Measurements from ENCODE around the gene TANGO2. TPM values are rescaled to one million over a fixed set of nuclear protein-coding genes. Genes with fewer than 3 reads are reported as not detected.

The TANGO2 gene
- total RNA-seq, 1 donor from 2014 or later, result 30.0 TPM

- Mint-ChIP-seq H3K27ac (no peak overlapping the region), H3K36me3 (ENCODE audit: low read depth) (no peaks in the 10 kb centered on the region), H3K4me3 (ENCODE audit: low read depth) (no peak overlapping the region), H3K4me1 (ENCODE audit: low read depth) (no peaks in the 10 kb centered on the region), H3K9me3 (no peaks in the 10 kb centered on the region), H3K27me3 (ENCODE audit: low read depth) (no peaks in the 10 kb centered on the region)
- intact Hi-C loops (cut with micrococcal nuclease), result no loop called here
- DNase-seq (ENCODE audit: low spot score), result no peak
These were observed 42.2 kb upstream of the TANGO2 start for GRCh38 chr22:19978748-19979147.

- H3K4me3 Mint-ChIP-seq (ENCODE audit: low read depth), result no peak overlapping the region
- no peaks in the 10 kb centered on the region for H3K4me1 Mint-ChIP-seq (ENCODE audit: low read depth)
- no peak overlapping the region for H3K27ac Mint-ChIP-seq
- intact Hi-C loops (cut with micrococcal nuclease), result no loop called here
- no peak for DNase-seq (ENCODE audit: low spot score)
- peaks cover under 1% of the 10 kb centered on the region for H3K27me3 Mint-ChIP-seq (ENCODE audit: low read depth)
- H3K36me3 Mint-ChIP-seq (ENCODE audit: low read depth), result no peaks in the 10 kb centered on the region
- no peaks in the 10 kb centered on the region for H3K9me3 Mint-ChIP-seq
These were observed 41.0 kb upstream of the TANGO2 start for GRCh38 chr22:19979712-19980493.

DNA sequence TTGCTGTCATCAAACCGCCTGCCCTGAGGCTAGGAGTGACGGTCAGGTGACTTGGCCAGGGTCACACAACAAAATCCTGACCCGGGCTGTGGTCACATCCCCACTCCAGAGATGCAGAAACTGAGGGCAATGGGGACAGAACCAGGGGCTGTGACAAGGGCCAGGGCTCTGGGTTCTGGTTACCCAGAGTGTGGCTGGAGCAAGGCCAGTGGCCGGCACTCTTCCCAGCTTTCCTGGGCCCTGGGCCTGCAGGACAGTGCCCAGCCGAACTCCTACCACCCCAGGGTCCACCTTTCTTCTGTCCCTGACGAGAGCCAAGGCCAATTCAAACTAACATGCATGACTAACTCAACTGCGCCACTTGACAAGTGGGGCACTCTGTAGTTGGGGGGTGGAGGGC, 40.1 kb upstream of the TANGO2 start:
- Mint-ChIP-seq H3K27me3 (ENCODE audit: low read depth) (peaks cover 2% of the 10 kb centered on the region), H3K4me3 (ENCODE audit: low read depth) (no peak overlapping the region), H3K4me1 (ENCODE audit: low read depth) (no peaks in the 10 kb centered on the region), H3K27ac (no peak overlapping the region), H3K36me3 (ENCODE audit: low read depth) (no peaks in the 10 kb centered on the region), H3K9me3 (no peaks in the 10 kb centered on the region)
- DNase-seq (ENCODE audit: low spot score), result no peak
- intact Hi-C loops (cut with micrococcal nuclease), result no loop called here

- no peaks in the 10 kb centered on the region for H3K4me1 Mint-ChIP-seq (ENCODE audit: low read depth)
- intact Hi-C loops (cut with micrococcal nuclease), result no loop called here
- peaks cover 4% of the 10 kb centered on the region for H3K27me3 Mint-ChIP-seq (ENCODE audit: low read depth)
- no peaks in the 10 kb centered on the region for H3K9me3 Mint-ChIP-seq
- H3K4me3 Mint-ChIP-seq (ENCODE audit: low read depth), result no peak overlapping the region
- H3K27ac Mint-ChIP-seq, result no peak overlapping the region
- no peak for DNase-seq (ENCODE audit: low spot score)
- no peaks in the 10 kb centered on the region for H3K36me3 Mint-ChIP-seq (ENCODE audit: low read depth)
These were observed 39.5 kb upstream of the TANGO2 start for GRCh38 chr22:19981171-19981960.

DNA sequence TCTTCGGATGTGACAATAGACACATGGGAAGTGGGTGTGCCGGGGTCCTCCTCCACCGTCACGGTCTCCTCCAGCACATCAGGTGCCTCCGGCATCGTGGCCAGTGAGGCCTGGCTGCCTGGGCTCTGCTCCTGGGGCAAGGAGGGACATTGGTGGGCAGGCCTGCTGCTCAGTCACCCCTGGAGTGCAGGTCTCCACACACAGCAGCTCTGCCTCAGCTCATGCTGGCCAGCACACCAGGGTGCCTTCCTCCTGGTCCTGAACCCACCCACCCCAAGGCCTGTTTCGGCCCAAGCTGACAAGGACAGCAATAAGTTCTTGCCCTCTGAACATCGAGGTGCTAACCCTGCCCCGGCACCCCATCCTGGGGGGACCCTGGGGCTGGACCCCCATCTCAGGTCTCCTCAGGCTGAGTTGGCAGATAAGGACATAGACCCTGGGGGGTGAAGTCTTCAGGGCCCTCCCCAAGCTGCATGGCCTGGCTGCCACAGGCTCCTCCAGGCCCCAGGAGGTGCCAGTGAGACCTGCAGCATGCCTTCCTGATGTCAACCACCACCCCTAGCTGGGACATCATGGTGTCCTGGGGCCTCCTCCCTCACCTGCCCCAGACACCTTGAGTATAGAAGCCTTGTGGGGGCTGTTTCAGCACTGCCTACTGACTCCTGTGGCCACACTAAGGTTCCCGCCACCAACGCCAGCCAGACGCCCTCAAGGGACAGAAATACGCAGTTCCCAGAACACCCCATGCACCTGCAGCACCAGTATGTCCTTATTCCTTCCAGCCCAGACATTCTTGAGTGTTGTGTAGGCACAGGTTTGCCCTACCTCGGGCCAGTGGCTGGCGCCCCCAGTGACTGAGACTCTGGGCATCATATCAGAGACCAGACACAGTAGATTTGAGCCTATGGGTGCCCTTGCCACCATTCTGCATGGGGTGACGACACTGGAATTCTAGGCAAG, 38.7 kb upstream of the TANGO2 start:
- Mint-ChIP-seq H3K36me3 (ENCODE audit: low read depth) (no peaks in the 10 kb centered on the region), H3K27me3 (ENCODE audit: low read depth) (peaks cover 4% of the 10 kb centered on the region), H3K27ac (no peak overlapping the region), H3K4me3 (ENCODE audit: low read depth) (no peak overlapping the region), H3K4me1 (ENCODE audit: low read depth) (no peaks in the 10 kb centered on the region), H3K9me3 (no peaks in the 10 kb centered on the region)
- intact Hi-C loops (cut with micrococcal nuclease), result no loop called here
- DNase-seq (ENCODE audit: low spot score), result no peak

DNA sequence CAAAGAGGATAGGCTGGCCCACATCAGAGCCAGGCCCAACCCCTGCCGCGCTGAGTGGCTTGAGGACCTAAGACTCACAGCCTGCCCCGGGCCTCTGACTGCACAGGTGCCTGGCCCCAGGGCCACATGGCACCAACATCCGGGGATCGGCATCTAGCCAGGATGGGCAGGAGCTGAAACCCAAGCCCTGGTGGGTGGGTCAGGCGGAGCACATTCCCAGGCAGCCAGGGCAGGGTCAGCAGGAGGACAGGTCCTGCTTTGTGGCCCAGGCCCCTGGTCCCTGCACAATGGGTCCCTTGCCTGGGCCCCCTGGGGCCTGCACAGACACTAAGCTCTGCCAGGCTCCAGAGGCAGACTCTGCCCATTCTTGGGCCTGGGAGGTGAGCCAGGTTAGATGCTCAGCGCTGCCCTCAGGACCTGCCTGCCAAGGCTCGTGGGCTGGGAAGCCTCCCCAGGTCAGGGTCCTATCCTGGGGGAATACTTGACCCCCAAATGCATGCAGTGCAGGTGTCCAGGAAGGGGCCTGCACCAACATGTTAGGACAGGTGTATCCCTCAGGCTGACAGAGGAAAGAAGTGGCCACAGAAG, 37.8 kb upstream of the TANGO2 start:
- no peaks in the 10 kb centered on the region for H3K4me1 Mint-ChIP-seq (ENCODE audit: low read depth)
- no peak for DNase-seq (ENCODE audit: low spot score)
- H3K36me3 Mint-ChIP-seq (ENCODE audit: low read depth), result no peaks in the 10 kb centered on the region
- peaks cover 4% of the 10 kb centered on the region for H3K27me3 Mint-ChIP-seq (ENCODE audit: low read depth)
- intact Hi-C loops (cut with micrococcal nuclease), result no loop called here
- H3K4me3 Mint-ChIP-seq (ENCODE audit: low read depth), result no peak overlapping the region
- no peaks in the 10 kb centered on the region for H3K9me3 Mint-ChIP-seq
- no peak overlapping the region for H3K27ac Mint-ChIP-seq

- intact Hi-C loops (cut with micrococcal nuclease), result no loop called here
- no peaks in the 10 kb centered on the region for H3K36me3 Mint-ChIP-seq (ENCODE audit: low read depth)
- no peak for DNase-seq (ENCODE audit: low spot score)
- no peak overlapping the region for H3K27ac Mint-ChIP-seq
- no peaks in the 10 kb centered on the region for H3K4me1 Mint-ChIP-seq (ENCODE audit: low read depth)
- H3K27me3 Mint-ChIP-seq (ENCODE audit: low read depth), result peaks cover 4% of the 10 kb centered on the region
- H3K4me3 Mint-ChIP-seq (ENCODE audit: low read depth), result no peak overlapping the region
- H3K9me3 Mint-ChIP-seq, result no peaks in the 10 kb centered on the region
These were observed 37.2 kb upstream of the TANGO2 start for GRCh38 chr22:19983741-19984140.

DNA sequence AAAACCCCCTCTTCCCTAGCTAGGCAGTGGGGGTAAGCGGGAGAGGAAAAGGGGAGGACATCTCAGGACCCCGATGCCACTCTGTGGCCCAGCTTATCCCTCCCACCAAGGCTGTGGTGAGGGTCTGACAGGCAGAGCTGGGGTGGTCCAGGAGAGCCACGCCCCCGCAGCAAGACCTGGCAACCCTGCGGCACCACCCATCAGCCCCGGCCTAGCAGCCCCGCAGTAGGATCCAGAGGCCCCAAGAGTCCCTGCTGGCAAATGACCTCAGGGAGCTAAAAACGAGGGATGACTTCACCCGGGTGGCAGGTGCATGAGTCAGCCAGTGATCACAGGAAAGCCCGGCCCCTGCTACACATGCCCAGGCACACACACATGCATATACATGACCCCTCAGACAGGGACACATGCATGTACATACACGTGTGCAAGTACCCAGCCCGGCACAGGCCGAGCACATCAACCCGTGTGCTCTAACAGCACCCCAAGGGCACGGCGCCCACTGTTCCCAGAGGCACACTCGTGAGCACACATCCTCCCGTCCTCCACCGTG, 36.6 kb upstream of the TANGO2 start:
- H3K4me1 Mint-ChIP-seq (ENCODE audit: low read depth), result no peaks in the 10 kb centered on the region
- no peaks in the 10 kb centered on the region for H3K9me3 Mint-ChIP-seq
- H3K36me3 Mint-ChIP-seq (ENCODE audit: low read depth), result no peaks in the 10 kb centered on the region
- intact Hi-C loops (cut with micrococcal nuclease), result no loop called here
- peaks cover 4% of the 10 kb centered on the region for H3K27me3 Mint-ChIP-seq (ENCODE audit: low read depth)
- no peak overlapping the region for H3K4me3 Mint-ChIP-seq (ENCODE audit: low read depth)
- H3K27ac Mint-ChIP-seq, result no peak overlapping the region
- no peak for DNase-seq (ENCODE audit: low spot score)

DNA sequence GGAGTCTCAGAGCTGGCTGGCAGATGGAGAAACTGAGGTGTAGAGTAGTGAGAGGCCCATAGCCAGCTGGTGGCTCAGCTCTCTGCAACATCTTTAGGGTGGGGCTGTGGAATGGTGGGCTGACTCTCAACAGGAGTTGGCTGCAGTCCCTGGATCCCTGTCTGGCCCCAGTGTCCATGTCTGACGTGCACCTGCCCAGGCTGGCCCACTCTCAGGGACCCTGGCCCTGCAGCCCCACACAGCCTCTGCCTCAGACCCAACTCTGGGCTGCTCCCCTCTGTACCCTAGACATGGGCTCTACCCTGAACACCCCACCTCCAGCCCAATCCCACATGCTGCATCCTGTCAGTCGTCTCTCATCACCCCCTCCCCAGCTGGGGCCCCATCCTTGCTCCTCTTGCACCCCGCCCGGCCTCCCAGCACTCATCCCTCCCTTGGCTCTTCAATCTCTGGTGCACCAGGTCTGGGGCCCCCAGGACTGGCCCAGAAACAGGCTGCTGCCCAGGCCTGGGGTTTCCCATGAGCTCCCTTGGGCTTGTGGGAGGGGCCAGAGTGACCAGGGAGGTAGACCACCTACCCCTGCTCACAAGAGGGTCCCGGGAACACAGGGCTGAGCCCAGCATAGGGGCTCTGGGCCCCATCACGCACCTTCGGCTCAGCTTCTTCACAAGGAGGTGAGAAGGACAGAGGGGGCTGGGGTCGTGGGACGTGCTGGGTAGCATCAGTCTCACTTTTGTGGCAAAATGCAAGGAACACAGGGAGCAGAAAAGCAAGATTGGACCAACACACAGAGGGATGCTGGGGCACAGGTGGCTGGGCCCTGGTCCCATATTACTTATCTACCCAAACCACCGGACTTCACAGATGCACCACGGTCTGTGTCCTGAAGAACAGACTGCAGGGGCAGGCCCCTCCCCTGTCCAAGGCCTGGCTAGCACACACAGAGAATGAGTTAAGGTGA, 35.8 kb upstream of the TANGO2 start:
- H3K4me1 Mint-ChIP-seq (ENCODE audit: low read depth), result no peaks in the 10 kb centered on the region
- intact Hi-C loops (cut with micrococcal nuclease), result no loop called here
- H3K9me3 Mint-ChIP-seq, result no peaks in the 10 kb centered on the region
- no peak for DNase-seq (ENCODE audit: low spot score)
- H3K27me3 Mint-ChIP-seq (ENCODE audit: low read depth), result peaks cover 4% of the 10 kb centered on the region
- no peak overlapping the region for H3K4me3 Mint-ChIP-seq (ENCODE audit: low read depth)
- no peak overlapping the region for H3K27ac Mint-ChIP-seq
- no peaks in the 10 kb centered on the region for H3K36me3 Mint-ChIP-seq (ENCODE audit: low read depth)

GRCh38 chr22:19986011-19986409, 34.9 kb upstream of the TANGO2 start:
- no peak overlapping the region for H3K27ac Mint-ChIP-seq
- intact Hi-C loops (cut with micrococcal nuclease), result no loop called here
- DNase-seq (ENCODE audit: low spot score), result no peak
- peaks cover 4% of the 10 kb centered on the region for H3K27me3 Mint-ChIP-seq (ENCODE audit: low read depth)
- H3K36me3 Mint-ChIP-seq (ENCODE audit: low read depth), result no peaks in the 10 kb centered on the region
- no peaks in the 10 kb centered on the region for H3K4me1 Mint-ChIP-seq (ENCODE audit: low read depth)
- no peak overlapping the region for H3K4me3 Mint-ChIP-seq (ENCODE audit: low read depth)
- H3K9me3 Mint-ChIP-seq, result no peaks in the 10 kb centered on the region

Measured in activated T-helper 2 cell treated with anti-CD3 and anti-CD28 coated beads, Interferon-gamma antibody, Interleukin-2, Interleukin-4, amounts not matched to agents 10 μg/mL and 5 μg/mL and 100 μg/mL, durations not matched to agents 14 hours and 24 hours and 36 hours (primary cell).